Measurements from ENCODE around the gene NPAS2. TPM values are rescaled to one million over a fixed set of nuclear protein-coding genes. Genes with fewer than 3 reads are reported as not detected.

Gene NPAS2
- total and polyA plus RNA-seq, 2 of the 8 experiments (the other 6 are each of a cell fraction or from before 2014, with no cell fraction given) = 1.8 to 1.9 TPM

DNA sequence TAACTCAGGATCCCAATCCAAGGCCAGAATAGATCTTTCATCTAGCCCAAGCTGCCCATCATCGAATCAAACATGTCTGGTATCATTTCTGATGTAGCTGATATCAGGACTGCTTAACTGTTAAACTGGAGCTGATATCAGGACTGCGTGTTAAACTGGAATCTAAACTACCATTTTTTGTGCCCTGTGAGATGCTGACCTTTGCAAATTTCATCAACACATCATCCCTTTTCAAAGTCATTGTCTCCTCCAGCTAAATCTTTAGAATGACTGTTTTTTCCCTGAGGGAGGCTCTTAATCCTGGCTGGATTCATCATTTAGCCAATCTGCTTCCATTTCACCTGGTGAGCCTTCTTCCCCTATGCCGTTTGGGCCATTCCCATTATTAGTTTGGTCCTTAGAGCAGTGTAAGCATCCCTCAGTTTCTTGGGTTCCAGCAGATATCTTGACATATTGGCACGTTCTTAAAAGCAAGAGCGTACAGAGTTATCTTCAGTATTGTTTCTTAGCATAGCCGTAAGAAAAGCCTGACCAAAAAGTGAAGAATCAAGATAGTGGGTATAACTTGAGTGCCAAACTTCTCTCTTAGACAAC lies 194.4 kb downstream of the NPAS2 start (continued):
- TF ChIP-seq, protein P1, sequence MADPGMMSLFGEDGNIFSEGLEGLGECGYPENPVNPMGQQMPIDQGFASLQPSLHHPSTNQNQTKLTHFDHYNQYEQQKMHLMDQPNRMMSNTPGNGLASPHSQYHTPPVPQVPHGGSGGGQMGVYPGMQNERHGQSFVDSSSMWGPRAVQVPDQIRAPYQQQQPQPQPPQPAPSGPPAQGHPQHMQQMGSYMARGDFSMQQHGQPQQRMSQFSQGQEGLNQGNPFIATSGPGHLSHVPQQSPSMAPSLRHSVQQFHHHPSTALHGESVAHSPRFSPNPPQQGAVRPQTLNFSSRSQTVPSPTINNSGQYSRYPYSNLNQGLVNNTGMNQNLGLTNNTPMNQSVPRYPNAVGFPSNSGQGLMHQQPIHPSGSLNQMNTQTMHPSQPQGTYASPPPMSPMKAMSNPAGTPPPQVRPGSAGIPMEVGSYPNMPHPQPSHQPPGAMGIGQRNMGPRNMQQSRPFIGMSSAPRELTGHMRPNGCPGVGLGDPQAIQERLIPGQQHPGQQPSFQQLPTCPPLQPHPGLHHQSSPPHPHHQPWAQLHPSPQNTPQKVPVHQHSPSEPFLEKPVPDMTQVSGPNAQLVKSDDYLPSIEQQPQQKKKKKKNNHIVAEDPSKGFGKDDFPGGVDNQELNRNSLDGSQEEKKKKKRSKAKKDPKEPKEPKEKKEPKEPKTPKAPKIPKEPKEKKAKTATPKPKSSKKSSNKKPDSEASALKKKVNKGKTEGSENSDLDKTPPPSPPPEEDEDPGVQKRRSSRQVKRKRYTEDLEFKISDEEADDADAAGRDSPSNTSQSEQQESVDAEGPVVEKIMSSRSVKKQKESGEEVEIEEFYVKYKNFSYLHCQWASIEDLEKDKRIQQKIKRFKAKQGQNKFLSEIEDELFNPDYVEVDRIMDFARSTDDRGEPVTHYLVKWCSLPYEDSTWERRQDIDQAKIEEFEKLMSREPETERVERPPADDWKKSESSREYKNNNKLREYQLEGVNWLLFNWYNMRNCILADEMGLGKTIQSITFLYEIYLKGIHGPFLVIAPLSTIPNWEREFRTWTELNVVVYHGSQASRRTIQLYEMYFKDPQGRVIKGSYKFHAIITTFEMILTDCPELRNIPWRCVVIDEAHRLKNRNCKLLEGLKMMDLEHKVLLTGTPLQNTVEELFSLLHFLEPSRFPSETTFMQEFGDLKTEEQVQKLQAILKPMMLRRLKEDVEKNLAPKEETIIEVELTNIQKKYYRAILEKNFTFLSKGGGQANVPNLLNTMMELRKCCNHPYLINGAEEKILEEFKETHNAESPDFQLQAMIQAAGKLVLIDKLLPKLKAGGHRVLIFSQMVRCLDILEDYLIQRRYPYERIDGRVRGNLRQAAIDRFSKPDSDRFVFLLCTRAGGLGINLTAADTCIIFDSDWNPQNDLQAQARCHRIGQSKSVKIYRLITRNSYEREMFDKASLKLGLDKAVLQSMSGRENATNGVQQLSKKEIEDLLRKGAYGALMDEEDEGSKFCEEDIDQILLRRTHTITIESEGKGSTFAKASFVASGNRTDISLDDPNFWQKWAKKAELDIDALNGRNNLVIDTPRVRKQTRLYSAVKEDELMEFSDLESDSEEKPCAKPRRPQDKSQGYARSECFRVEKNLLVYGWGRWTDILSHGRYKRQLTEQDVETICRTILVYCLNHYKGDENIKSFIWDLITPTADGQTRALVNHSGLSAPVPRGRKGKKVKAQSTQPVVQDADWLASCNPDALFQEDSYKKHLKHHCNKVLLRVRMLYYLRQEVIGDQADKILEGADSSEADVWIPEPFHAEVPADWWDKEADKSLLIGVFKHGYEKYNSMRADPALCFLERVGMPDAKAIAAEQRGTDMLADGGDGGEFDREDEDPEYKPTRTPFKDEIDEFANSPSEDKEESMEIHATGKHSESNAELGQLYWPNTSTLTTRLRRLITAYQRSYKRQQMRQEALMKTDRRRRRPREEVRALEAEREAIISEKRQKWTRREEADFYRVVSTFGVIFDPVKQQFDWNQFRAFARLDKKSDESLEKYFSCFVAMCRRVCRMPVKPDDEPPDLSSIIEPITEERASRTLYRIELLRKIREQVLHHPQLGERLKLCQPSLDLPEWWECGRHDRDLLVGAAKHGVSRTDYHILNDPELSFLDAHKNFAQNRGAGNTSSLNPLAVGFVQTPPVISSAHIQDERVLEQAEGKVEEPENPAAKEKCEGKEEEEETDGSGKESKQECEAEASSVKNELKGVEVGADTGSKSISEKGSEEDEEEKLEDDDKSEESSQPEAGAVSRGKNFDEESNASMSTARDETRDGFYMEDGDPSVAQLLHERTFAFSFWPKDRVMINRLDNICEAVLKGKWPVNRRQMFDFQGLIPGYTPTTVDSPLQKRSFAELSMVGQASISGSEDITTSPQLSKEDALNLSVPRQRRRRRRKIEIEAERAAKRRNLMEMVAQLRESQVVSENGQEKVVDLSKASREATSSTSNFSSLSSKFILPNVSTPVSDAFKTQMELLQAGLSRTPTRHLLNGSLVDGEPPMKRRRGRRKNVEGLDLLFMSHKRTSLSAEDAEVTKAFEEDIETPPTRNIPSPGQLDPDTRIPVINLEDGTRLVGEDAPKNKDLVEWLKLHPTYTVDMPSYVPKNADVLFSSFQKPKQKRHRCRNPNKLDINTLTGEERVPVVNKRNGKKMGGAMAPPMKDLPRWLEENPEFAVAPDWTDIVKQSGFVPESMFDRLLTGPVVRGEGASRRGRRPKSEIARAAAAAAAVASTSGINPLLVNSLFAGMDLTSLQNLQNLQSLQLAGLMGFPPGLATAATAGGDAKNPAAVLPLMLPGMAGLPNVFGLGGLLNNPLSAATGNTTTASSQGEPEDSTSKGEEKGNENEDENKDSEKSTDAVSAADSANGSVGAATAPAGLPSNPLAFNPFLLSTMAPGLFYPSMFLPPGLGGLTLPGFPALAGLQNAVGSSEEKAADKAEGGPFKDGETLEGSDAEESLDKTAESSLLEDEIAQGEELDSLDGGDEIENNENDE (IDR thresholded peaks at IDR 0.05; ENCODE audit: insufficient replicate concordance, low read length) = no peak
- TF ChIP-seq KDM5A (IDR thresholded peaks at IDR 0.05; ENCODE audit: low read length) (no peak), RAD21 (IDR thresholded peaks at IDR 0.05 in 1 of 2, conservative IDR thresholded peaks at IDR 0.05 in 1 of 2; ENCODE audit: low read depth in 2 of 2, low read length in 2 of 2) (no peak), KDM1A (IDR thresholded peaks at IDR 0.05; ENCODE audit: borderline replicate concordance, low read length) (no peak), EZH2 (IDR thresholded peaks at IDR 0.05; ENCODE audit: low read depth, low read length, severe bottlenecking) (no peak), RNF2 (IDR thresholded peaks at IDR 0.05; ENCODE audit: borderline replicate concordance, low read depth, low read length, missing control alignments, poor library complexity, severe bottlenecking) (no peak), TAF7 (optimal IDR thresholded peaks at IDR 0.05; ENCODE audit: borderline replicate concordance, low read depth, low read length) (no peak), NANOG (IDR thresholded peaks at IDR 0.05; ENCODE audit: insufficient read depth, low read depth, low read length, poor library complexity, severe bottlenecking) (no peak), CTBP2 (IDR thresholded peaks at IDR 0.05; ENCODE audit: borderline replicate concordance, insufficient read depth, insufficient read length, low read length) (no peak)

Data from H1 (cell line).